GM19099 (cell line): ENCODE data around the gene REG4.

Source experiments
- POLR2A ChIP-seq: IDR thresholded peaks from 3 replicates; pipeline ENCODE4 v1.6.1; 2011; ENCODE audit warnings: low read depth; ENCODE audit not compliant: insufficient read length; ENCODE audit errors: extremely low read depth

Gene REG4

DNA sequence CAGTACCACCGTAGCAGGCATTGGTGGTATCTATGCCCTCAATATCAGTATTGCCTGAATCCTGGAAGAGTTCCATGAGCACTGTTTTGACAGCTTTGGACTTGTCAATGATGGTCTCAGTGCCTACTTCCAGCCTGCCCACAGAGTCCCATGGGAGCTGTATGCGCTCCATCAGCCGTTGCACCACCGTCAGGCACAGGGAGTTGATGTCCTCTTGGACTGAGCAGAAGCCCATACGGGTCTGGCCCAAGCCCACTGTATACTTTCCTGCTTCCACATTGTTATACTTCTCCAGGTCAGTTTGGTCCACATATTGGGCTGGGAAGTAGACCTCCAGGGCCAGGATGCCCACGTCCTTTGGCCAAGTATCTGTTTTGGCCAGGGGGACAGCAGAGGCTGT is 47.0 kb downstream of the REG4 start:
- no peak for TF ChIP-seq POLR2A

DNA sequence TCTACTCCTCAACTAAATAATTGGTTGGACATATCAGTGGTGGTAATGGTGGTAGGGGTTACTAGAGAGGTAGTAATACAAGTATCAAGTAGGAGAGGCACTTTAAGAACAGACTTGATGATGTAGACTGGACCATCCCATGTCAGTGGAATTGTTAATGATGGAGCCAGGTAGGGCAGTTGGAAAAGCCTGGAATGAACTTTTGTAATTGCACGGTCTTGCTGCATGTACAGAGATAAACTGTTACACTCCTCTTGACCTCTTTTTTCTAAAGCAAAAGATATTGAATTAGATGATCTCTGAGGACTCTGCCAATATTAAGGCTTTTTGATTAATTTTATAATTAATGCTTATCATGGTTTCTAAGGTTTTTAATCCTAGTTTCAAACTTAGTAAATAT is 48.3 kb downstream of the REG4 start:
- no peak for TF ChIP-seq POLR2A

GRCh38 chr1:119762409-119762808 is 48.9 kb downstream of the REG4 start:
- no peak for TF ChIP-seq POLR2A

GRCh38 chr1:119758584-119758983 is 52.7 kb downstream of the REG4 start:
- no peak for TF ChIP-seq POLR2A

DNA sequence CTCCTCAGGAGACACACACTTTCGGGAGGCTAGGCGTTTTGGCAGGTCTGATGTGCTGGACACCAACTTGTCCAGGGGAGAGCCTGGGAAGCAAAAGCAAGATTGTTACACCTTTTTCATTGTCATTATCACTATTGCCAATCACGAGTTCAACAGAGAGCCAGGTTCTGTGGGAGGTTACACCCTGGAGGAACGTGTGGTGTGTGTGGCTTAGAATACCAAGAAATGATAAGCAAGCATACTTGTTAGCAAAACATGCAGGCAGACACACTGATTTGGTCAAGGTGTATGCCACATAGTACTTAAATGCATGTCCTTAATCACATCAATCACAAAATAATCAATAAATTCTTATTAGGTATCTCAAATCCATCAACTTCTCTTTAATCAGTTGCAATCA is 58.7 kb downstream of the REG4 start:
- no peak for TF ChIP-seq POLR2A

DNA sequence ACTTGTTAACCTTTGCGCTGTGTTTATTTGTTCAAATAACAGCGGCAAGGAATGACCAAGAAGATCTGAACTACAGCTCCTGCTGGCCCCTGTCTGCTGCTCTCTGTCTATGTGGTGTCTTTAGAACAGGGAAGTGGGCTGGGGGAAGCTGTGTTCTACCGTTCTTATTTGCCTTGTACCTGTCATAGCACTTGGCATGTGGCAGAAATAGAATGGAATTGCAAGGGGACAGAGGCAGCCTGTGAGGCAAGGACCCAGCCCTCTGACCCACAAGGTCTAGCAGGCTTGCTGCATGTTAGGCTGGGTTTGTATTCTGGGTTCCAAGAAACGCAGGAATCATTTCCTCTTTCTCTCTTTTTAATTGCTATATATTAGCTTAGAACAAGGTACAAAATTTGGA is 63.2 kb downstream of the REG4 start:
- TF ChIP-seq POLR2A = no peak

- TF ChIP-seq POLR2A = no peak
Observed at GRCh38 chr1:119747451-119747850, 63.8 kb downstream of the REG4 start.

DNA sequence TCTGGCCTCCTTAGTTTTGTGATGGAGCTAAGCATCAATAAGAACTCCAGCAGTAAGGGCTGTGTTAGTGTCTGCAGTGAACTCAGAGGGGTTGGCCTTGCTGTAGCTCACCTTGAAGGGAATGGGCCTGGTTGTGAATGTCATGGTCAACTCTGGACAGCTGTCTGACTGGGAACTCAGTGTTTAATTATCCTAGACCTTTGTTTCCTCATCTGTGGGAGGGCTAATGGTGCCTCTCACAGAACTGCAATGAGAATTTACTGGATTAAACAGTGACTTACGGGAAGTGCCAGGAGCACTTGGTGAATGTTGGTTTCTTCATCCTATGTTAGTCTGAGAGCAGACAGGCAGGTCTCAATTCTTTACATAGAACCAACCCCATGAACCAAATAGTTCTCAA is 66.2 kb downstream of the REG4 start:
- TF ChIP-seq POLR2A = no peak

DNA sequence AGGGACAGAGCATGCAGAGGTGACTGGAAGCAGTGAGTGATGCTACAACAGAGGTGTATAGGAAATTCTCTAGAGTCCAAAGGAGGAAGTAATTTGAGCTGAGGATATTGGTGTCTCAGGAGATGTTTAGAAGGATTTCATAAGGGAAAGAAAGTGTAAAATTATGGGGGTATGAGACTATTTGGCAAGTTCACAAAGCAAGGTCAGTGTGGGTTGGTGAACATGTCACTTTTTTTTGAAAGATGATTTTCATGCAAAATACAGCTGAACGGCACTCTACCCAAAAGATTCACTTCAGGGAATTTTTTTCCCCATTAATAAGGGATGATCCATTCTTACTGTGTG is 66.7 kb downstream of the REG4 start:
- no peak for TF ChIP-seq POLR2A
